ENCODE data around the gene POLR2J3.
"Not testable (repeated sequence)": the region's sequence is repeated elsewhere in the genome, so short reads cannot be mapped to it uniquely, and the experiment has no call there.

The POLR2J3 gene

DNA sequence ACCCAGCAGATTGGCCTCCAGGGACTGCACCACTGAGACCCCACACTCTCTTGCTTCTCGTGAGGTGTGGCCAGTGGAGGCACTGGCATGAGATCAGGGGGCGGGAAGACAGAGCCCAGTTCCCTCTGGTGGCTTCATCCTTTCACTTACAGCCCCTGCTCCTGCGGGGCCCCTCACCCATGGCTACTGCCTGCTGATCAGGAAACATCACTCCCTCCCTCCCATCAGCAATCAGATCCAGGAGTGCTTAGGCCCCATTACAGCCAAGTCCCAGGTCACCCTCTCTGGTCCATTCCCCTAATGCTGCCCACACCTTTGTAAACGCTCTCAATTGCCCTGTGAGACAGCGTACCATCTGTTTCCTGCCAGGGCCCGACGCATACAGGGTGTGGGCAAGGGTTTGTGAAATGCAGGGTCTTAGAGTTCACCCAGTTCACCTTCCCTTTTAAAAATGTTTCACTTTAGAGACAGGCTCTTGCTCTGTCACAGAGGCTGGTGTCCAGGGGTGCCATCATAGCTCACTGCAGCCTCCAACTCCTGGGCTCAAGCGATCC lies 37.2 kb downstream of the POLR2J3 start:
- H3K27ac ChIP-seq; DNase-seq (ENCODE audit: low spot score); H3K4me3 ChIP-seq: not testable (repeated sequence)

DNA sequence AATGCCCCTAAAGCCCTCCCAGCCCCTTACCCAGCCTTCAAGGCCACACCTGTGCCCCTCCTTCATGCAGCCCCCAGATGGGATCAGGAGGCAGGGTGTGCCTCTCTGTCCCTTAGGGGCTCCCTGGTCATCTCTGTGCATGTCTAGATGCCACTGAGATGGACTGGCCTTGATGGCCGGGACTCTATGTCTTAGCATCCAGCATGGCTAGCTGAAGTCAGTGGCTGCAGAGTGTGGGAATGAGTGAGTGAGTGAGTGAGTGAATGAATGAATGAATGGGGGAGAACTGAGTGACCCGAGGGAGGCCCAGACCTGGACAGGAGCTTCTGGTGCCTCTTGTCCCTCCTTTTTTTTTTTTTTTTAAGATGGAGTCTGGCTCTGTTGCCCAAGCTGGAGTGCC lies 40.3 kb downstream of the POLR2J3 start:
- H3K27ac ChIP-seq; H3K4me3 ChIP-seq; DNase-seq (ENCODE audit: low spot score): not testable (repeated sequence)

DNA sequence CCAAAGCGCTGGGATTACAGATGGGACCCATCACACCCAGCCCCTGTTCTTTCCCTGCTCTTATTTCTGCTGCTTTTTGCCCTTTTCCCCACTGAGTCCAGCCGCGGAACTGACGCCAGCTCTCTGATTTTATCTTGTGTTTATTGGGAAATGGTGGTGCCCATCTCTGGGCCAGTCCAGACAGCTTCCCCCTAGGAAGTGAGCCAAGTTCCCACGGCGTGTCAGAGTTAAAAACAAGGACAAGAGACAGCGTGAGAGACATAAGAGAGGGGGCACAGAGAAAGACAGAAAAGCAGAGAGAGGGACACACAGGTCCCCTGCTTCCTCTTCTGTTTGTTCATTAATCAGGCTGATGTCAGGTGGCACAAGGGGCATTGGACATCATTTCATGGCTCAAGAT lies 40.8 kb downstream of the POLR2J3 start:
- H3K27ac ChIP-seq; H3K4me3 ChIP-seq; DNase-seq (ENCODE audit: low spot score): not testable (repeated sequence)

DNA sequence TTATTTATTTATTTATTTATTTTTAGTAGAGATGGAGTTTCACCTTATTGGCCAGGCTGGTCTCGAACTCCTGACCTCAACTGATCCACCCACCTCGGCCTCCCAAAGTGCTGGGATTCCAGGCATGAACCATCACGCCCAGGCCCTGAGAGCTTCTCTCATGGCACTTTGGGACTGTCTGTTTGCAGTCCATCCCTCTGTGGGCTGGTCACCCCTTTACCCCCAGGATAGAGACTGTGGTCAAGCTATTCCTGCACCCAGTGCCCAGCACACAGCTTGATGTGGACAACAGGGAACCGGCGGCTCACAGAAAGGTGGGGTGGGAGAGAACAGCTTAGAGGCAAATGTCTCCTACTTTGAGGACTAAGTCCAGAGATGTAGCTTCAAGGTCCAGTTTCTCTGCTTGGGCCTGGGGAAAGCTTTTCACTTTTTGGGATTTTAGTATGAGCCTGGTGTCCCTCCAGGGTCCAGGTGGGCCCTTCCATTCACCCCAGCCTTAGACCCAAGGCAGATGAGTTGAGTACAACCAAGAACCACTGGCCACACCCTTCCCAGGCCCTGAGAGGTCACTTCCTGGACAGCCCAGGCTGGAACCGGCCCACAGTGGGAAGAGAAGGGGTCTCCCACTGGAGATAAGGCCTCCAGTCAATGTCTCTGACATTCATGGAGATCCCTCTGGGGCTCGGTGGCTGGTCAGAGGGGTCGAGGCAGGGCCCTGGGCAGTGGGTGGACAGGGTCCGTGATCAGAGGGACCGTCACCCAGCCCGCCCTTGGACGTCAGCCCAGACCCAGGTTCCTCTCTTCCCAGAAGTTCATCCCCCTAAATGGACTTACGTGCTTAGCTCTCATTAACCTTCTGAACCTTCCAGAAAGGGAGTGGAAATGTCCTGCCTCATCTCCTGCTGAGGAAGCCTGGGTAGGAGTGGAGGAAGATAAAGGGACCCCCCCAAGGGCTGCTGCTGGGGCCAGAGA lies 44.3 kb downstream of the POLR2J3 start:
- peak overlapping the region in 1 of 2 donors; percentile 22 for H3K27ac ChIP-seq
- DNase-seq (ENCODE audit: low spot score); H3K4me3 ChIP-seq: not testable (repeated sequence)

GRCh38 chr7:102527182-102527581 lies 45.2 kb downstream of the POLR2J3 start:
- DNase-seq (ENCODE audit: low spot score); H3K4me3 ChIP-seq; H3K27ac ChIP-seq: not testable (repeated sequence)

DNA sequence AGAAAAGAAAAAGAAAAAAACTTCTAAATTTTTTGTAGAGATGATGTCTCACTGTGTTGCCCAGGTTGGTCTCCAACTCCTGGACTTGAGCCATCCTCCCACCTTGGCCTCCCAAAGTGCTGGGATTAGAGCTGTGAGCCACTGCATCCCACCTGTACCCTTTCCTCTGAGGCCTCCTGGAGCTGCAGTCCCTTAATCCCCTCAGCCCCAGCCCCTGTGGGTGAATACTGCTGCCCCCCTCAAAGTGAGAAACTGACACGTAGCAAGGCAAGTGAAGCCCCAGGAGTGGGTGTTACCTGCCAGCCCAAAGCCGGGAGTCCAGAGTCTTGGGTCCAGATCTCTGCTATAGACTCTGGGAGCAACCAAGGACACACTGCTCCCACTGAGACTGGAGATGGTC lies 47.6 kb downstream of the POLR2J3 start:
- not testable (repeated sequence) for H3K27ac ChIP-seq; H3K4me3 ChIP-seq; DNase-seq (ENCODE audit: low spot score)

DNA sequence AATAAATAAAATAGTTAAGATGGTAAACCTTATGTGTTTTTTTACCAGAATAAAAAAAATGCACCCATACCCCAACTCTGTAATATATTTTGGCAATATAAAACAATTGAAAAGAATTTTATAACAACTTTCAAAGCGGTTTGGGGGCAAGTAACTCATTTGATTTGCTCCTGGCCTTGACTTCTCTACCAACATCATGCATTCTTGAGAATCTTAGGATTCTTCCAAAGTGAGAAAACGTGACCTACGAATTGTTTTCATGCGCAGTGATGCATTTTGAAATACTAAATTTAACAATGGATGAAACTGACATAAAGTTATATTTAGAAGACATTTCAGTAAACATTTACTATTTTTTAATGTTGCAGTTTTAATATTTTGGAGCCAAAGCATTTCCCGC lies 51.6 kb downstream of the POLR2J3 start:
- not testable (repeated sequence) for DNase-seq (ENCODE audit: low spot score); H3K4me3 ChIP-seq; H3K27ac ChIP-seq

DNA sequence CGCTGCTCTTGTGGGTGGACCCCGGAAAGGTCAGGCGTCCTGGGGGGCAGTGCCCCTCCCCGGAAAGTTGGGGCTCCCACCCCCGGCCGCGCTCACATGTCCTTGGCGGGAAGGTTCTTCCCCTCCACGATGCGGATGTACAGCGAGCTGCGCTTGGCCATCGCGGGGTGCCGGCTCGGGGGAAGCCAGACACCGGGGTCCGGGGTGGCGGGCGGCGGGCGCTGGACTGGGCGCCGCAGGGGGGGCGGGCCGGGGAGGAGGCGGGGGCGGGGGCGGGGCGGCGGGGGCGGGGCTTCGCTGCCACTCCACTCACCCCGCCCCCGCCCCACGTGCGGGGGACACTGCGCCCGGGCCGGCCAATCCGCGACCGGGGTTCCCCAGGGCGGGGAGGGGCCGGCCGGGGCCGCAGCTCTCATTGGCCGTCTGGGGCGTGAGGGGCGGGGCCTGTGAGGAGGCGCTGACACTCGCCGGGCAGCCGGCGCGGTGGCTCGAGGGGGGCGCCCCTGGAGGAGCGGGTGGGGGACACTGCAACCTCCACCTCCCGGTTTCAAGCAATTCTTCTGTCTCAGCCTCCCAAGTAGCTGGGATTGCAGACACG lies 54.7 kb downstream of the POLR2J3 start, which contains the start of gene RASA4B:
TSS of gene RASA4B (minus strand) at position 228 of the 598 bp plus-strand sequence. CDS start at position 161, 67 bp downstream.
- H3K4me3 ChIP-seq: peak within 1 kb of the TSS; percentile 59
- DNase-seq (ENCODE audit: low spot score): peak; percentile 24
- H3K27ac ChIP-seq: not testable (repeated sequence)

All from coronary artery (tissue), 2 donors.